DOHH2 (cell line): ENCODE measurements around the gene PHGDH.

Experiments
- CTCF ChIP-seq: fragments of 200-600 bp; sonication (generic); IDR thresholded peaks from one replicate; pipeline ENCODE4 v1.5.1; 2014; ENCODE audit warnings: antibody characterized with exemption, mild to moderate bottlenecking, low read depth, low read length; ENCODE audit not compliant: poor library complexity, severe bottlenecking
- EZH2phosphoT487 ChIP-seq: fragments of 200-600 bp; sonication (generic); IDR thresholded peaks from 2 replicates; pipeline ENCODE4 v1.6.1; 2017; ENCODE audit warnings: borderline replicate concordance, mild to moderate bottlenecking, antibody characterized with exemption, low read length, moderate library complexity, mixed read lengths

GRCh38 chr1:119687434-119688079, 24.2 kb upstream of the PHGDH start:
- TF ChIP-seq CTCF (no peak), EZH2phosphoT487 (no peak)
